ENCODE results near the gene CREB5. TPM values are rescaled to one million over a fixed set of nuclear protein-coding genes. Genes with fewer than 3 reads are reported as not detected.

CREB5 gene
- total and polyA plus RNA-seq, 4 experiments from 2014 or later: not detected

- no peaks in the 10 kb centered on the region for H3K9me3 ChIP-seq (ENCODE audit: control insufficient read depth in 1 of 2, low read length in 2 of 2)
- H3K9me3 Mint-ChIP-seq: peaks cover 0 to 2% (median 0%) of the 10 kb centered on the region in 8 donors
- no peaks in the 10 kb centered on the region for H3K4me1 ChIP-seq (ENCODE audit: insufficient read depth, low read length)
- H3K36me3 ChIP-seq (ENCODE audit: insufficient read depth, low read length): no peaks in the 10 kb centered on the region
- CTCF ChIA-PET (ENCODE audit: partially characterized antibody): no interaction called here
- intact Hi-C loops (cut with micrococcal nuclease): no loop called here
- H3K4me3 Mint-ChIP-seq: no peak overlapping the region
- H3K27me3 Mint-ChIP-seq: peaks cover 0 to 3% of the 10 kb centered on the region in 2 donors
- H3K4me1 Mint-ChIP-seq: no peaks in the 10 kb centered on the region
- no peak overlapping the region for H3K27ac Mint-ChIP-seq
- no peak for DNase-seq
- no peaks in the 10 kb centered on the region for H3K36me3 Mint-ChIP-seq
- no peak overlapping the region for H3K4me3 ChIP-seq (ENCODE audit: low read length in 2 of 2)
- no peak overlapping the region for H3K27ac ChIP-seq (ENCODE audit: low read depth, low read length)
- no peaks in the 10 kb centered on the region for H3K27me3 ChIP-seq (ENCODE audit: insufficient read depth, low read length)
- POLR2A ChIA-PET (ENCODE audit: partially characterized antibody): no interaction called here
Observed at GRCh38 chr7:28640001-28640400, 227.7 kb downstream of the CREB5 start.

- Histone ChIP-seq H3K36me3 (ENCODE audit: insufficient read depth, low read length) (no peaks in the 10 kb centered on the region), H3K27ac (ENCODE audit: low read depth, low read length) (no peak overlapping the region), H3K27me3 (ENCODE audit: insufficient read depth, low read length) (no peaks in the 10 kb centered on the region), H3K4me3 (ENCODE audit: low read length in 2 of 2) (no peak overlapping the region), H3K9me3 (ENCODE audit: control insufficient read depth in 1 of 2, low read length in 2 of 2) (no peaks in the 10 kb centered on the region), H3K4me1 (ENCODE audit: insufficient read depth, low read length) (no peaks in the 10 kb centered on the region)
- ChIA-PET POLR2A (ENCODE audit: partially characterized antibody) (no interaction called here), CTCF (ENCODE audit: partially characterized antibody) (no interaction called here)
- DNase-seq: no peak
- H3K9me3 Mint-ChIP-seq: peaks cover 0 to 2% (median 0%) of the 10 kb centered on the region in 8 donors
- H3K27ac Mint-ChIP-seq: no peak overlapping the region
- H3K36me3 Mint-ChIP-seq: no peaks in the 10 kb centered on the region
- H3K4me1 Mint-ChIP-seq: no peaks in the 10 kb centered on the region
- peaks cover 0 to 4% of the 10 kb centered on the region in 2 donors for H3K27me3 Mint-ChIP-seq
- no peak overlapping the region for H3K4me3 Mint-ChIP-seq
- intact Hi-C loops (cut with micrococcal nuclease): no loop called here
Observed at GRCh38 chr7:28641752-28642545, 229.6 kb downstream of the CREB5 start.

- Histone ChIP-seq H3K4me3 (ENCODE audit: low read length in 2 of 2) (no peak overlapping the region), H3K36me3 (ENCODE audit: insufficient read depth, low read length) (no peaks in the 10 kb centered on the region), H3K4me1 (ENCODE audit: insufficient read depth, low read length) (no peaks in the 10 kb centered on the region), H3K27me3 (ENCODE audit: insufficient read depth, low read length) (no peaks in the 10 kb centered on the region), H3K9me3 (ENCODE audit: control insufficient read depth in 1 of 2, low read length in 2 of 2) (no peaks in the 10 kb centered on the region), H3K27ac (ENCODE audit: low read depth, low read length) (no peak overlapping the region)
- no peak for DNase-seq
- H3K9me3 Mint-ChIP-seq: peaks cover 0 to 5% (median 0%) of the 10 kb centered on the region in 8 donors
- POLR2A ChIA-PET (ENCODE audit: partially characterized antibody): no interaction called here
- H3K4me3 Mint-ChIP-seq: no peak overlapping the region
- CTCF ChIA-PET (ENCODE audit: partially characterized antibody): no interaction called here
- H3K4me1 Mint-ChIP-seq: no peaks in the 10 kb centered on the region
- no peaks in the 10 kb centered on the region for H3K36me3 Mint-ChIP-seq
- intact Hi-C loops (cut with micrococcal nuclease): no loop called here
- H3K27me3 Mint-ChIP-seq: peaks cover 0 to 4% of the 10 kb centered on the region in 2 donors
- H3K27ac Mint-ChIP-seq: no peak overlapping the region
Observed at GRCh38 chr7:28643188-28643569, 230.9 kb downstream of the CREB5 start.

GRCh38 chr7:28643584-28644340 is 231.4 kb downstream of the CREB5 start:
- POLR2A ChIA-PET (ENCODE audit: partially characterized antibody): no interaction called here
- Mint-ChIP-seq H3K9me3 (peaks cover 0 to 5% (median 0%) of the 10 kb centered on the region in 8 donors), H3K27me3 (peaks cover 0 to 4% of the 10 kb centered on the region in 2 donors), H3K36me3 (no peaks in the 10 kb centered on the region), H3K27ac (no peak overlapping the region), H3K4me1 (no peaks in the 10 kb centered on the region), H3K4me3 (no peak overlapping the region)
- CTCF ChIA-PET (ENCODE audit: partially characterized antibody): no interaction called here
- Histone ChIP-seq H3K27ac (ENCODE audit: low read depth, low read length) (no peak overlapping the region), H3K36me3 (ENCODE audit: insufficient read depth, low read length) (no peaks in the 10 kb centered on the region), H3K9me3 (ENCODE audit: control insufficient read depth in 1 of 2, low read length in 2 of 2) (no peaks in the 10 kb centered on the region), H3K4me1 (ENCODE audit: insufficient read depth, low read length) (no peaks in the 10 kb centered on the region), H3K4me3 (ENCODE audit: low read length in 2 of 2) (no peak overlapping the region), H3K27me3 (ENCODE audit: insufficient read depth, low read length) (no peaks in the 10 kb centered on the region)
- intact Hi-C loops (cut with micrococcal nuclease): no loop called here
- DNase-seq: no peak

GRCh38 chr7:28645866-28646265 is 233.5 kb downstream of the CREB5 start:
- intact Hi-C loops (cut with micrococcal nuclease): no loop called here
- no peaks in the 10 kb centered on the region for H3K4me1 Mint-ChIP-seq
- H3K27me3 ChIP-seq (ENCODE audit: insufficient read depth, low read length): no peaks in the 10 kb centered on the region
- H3K27ac Mint-ChIP-seq: no peak overlapping the region
- H3K4me1 ChIP-seq (ENCODE audit: insufficient read depth, low read length): no peaks in the 10 kb centered on the region
- H3K27ac ChIP-seq (ENCODE audit: low read depth, low read length): no peak overlapping the region
- H3K9me3 ChIP-seq (ENCODE audit: control insufficient read depth in 1 of 2, low read length in 2 of 2): no peaks in the 10 kb centered on the region
- no peak for DNase-seq
- no peak overlapping the region for H3K4me3 Mint-ChIP-seq
- H3K36me3 Mint-ChIP-seq: no peaks in the 10 kb centered on the region
- no peaks in the 10 kb centered on the region for H3K36me3 ChIP-seq (ENCODE audit: insufficient read depth, low read length)
- peaks cover 0 to 5% (median under 1%) of the 10 kb centered on the region in 8 donors for H3K9me3 Mint-ChIP-seq
- H3K27me3 Mint-ChIP-seq: peaks cover 0 to 4% of the 10 kb centered on the region in 2 donors
- no peak overlapping the region for H3K4me3 ChIP-seq (ENCODE audit: low read length in 2 of 2)
- POLR2A ChIA-PET (ENCODE audit: partially characterized antibody): no interaction called here
- CTCF ChIA-PET (ENCODE audit: partially characterized antibody): no interaction called here

- Mint-ChIP-seq H3K27ac (no peak overlapping the region), H3K4me1 (no peaks in the 10 kb centered on the region), H3K9me3 (peaks cover 0 to 5% (median under 1%) of the 10 kb centered on the region in 8 donors), H3K27me3 (peaks cover 0 to 4% of the 10 kb centered on the region in 2 donors), H3K4me3 (no peak overlapping the region), H3K36me3 (no peaks in the 10 kb centered on the region)
- Histone ChIP-seq H3K27ac (ENCODE audit: low read depth, low read length) (no peak overlapping the region), H3K4me3 (ENCODE audit: low read length in 2 of 2) (no peak overlapping the region), H3K9me3 (ENCODE audit: control insufficient read depth in 1 of 2, low read length in 2 of 2) (no peaks in the 10 kb centered on the region), H3K27me3 (ENCODE audit: insufficient read depth, low read length) (no peaks in the 10 kb centered on the region), H3K36me3 (ENCODE audit: insufficient read depth, low read length) (no peaks in the 10 kb centered on the region), H3K4me1 (ENCODE audit: insufficient read depth, low read length) (no peaks in the 10 kb centered on the region)
- DNase-seq: no peak
- ChIA-PET POLR2A (ENCODE audit: partially characterized antibody) (no interaction called here), CTCF (ENCODE audit: partially characterized antibody) (no interaction called here)
- intact Hi-C loops (cut with micrococcal nuclease): no loop called here
Observed at GRCh38 chr7:28646376-28647075, 234.2 kb downstream of the CREB5 start.

- POLR2A ChIA-PET (ENCODE audit: partially characterized antibody): no interaction called here
- H3K4me3 ChIP-seq (ENCODE audit: low read length in 2 of 2): no peak overlapping the region
- no peaks in the 10 kb centered on the region for H3K27me3 ChIP-seq (ENCODE audit: insufficient read depth, low read length)
- DNase-seq: no peak
- Mint-ChIP-seq H3K27ac (no peak overlapping the region), H3K36me3 (no peaks in the 10 kb centered on the region), H3K9me3 (peaks cover 0 to 5% (median under 1%) of the 10 kb centered on the region in 8 donors), H3K4me1 (no peaks in the 10 kb centered on the region), H3K4me3 (no peak overlapping the region), H3K27me3 (peaks cover 0 to 4% of the 10 kb centered on the region in 2 donors)
- CTCF ChIA-PET (ENCODE audit: partially characterized antibody): no interaction called here
- intact Hi-C loops (cut with micrococcal nuclease): no loop called here
- H3K36me3 ChIP-seq (ENCODE audit: insufficient read depth, low read length): no peaks in the 10 kb centered on the region
- no peaks in the 10 kb centered on the region for H3K4me1 ChIP-seq (ENCODE audit: insufficient read depth, low read length)
- H3K27ac ChIP-seq (ENCODE audit: low read depth, low read length): no peak overlapping the region
- H3K9me3 ChIP-seq (ENCODE audit: control insufficient read depth in 1 of 2, low read length in 2 of 2): no peaks in the 10 kb centered on the region
Observed at GRCh38 chr7:28647076-28647421, 234.7 kb downstream of the CREB5 start.

Data from CD4-positive, alpha-beta memory T cell (primary cell).